IMR-90 (cell line): ENCODE results near the gene AVPI1. TPM values are rescaled to one million over a fixed set of nuclear protein-coding genes. Genes with fewer than 3 reads are reported as not detected.

ENCODE experiments used
- ATAC-seq: fragments of 200-7000 bp; cut with Tn5 transposase; 2 replicates; pipeline ENCODE4 v1.9.1; 2020; ENCODE audit warnings: low read depth, mild to moderate bottlenecking, moderate library complexity
- BruUV-seq: library from RNA; stranded (reverse); fragments of 400-500 nt; replicated peaks from 2 replicates; lab custom pipeline; 2021; lab: Mats Ljungman, UMichigan
- CTCF ChIA-PET: fragments of 300-600 bp; formaldehyde crosslinking; extraction: SDS; loops from one replicate; lab custom pipeline; 2021; ENCODE audit warnings: antibody characterized with exemption; lab: Yijun Ruan, JAX
- POLR2A ChIA-PET: fragments of 300-600 bp; sonication (Branson Sonifier 250); formaldehyde crosslinking; loops from one replicate; lab custom pipeline; 2022; ENCODE audit warnings: antibody characterized with exemption; ENCODE audit not compliant: unreplicated experiment; lab: Charles Lee
- DNase-seq: peaks from one replicate; pipeline ENCODE4 v3.0.0; 2013
- H2AFZ ChIP-seq: replicated peaks from 2 replicates; pipeline ENCODE3; 2013; ENCODE audit warnings: low read length, mild to moderate bottlenecking; ENCODE audit not compliant: poor library complexity
- H2AK5ac ChIP-seq: 2 replicates; pipeline ENCODE4 v1.6.1; 2013; ENCODE audit warnings: low read depth, low read length, inconsistent platforms
- H2AK9ac ChIP-seq: replicated peaks from 2 replicates; pipeline ENCODE3; 2013; ENCODE audit warnings: mild to moderate bottlenecking, low read depth, low read length, moderate library complexity; ENCODE audit not compliant: poor library complexity
- H2BK120ac ChIP-seq: 2 replicates; pipeline ENCODE4 v1.6.1; 2013; ENCODE audit warnings: low read depth, low read length, inconsistent platforms
- H2BK15ac ChIP-seq: 3 replicates; pipeline ENCODE4 v1.6.1; 2013; ENCODE audit warnings: low read depth, low read length, inconsistent platforms
- H2BK20ac ChIP-seq: 2 replicates; pipeline ENCODE4 v1.6.1; 2013; ENCODE audit warnings: low read depth, mild to moderate bottlenecking, inconsistent platforms, low read length, moderate library complexity
- H2BK5ac ChIP-seq: 2 replicates; pipeline ENCODE4 v1.6.1; 2013; ENCODE audit warnings: mild to moderate bottlenecking, low read depth, low read length, inconsistent platforms; ENCODE audit not compliant: poor library complexity, severe bottlenecking
- H3K14ac ChIP-seq: replicated peaks from 2 replicates; pipeline ENCODE4 v1.6.1; 2013; ENCODE audit warnings: low read depth, low read length, inconsistent platforms
- H3K18ac ChIP-seq: 2 replicates; pipeline ENCODE4 v1.6.1; 2013; ENCODE audit warnings: low read depth, low read length, control low read depth
- H3K23ac ChIP-seq: 2 replicates; pipeline ENCODE4 v1.6.1; 2013; ENCODE audit warnings: low read depth, low read length, inconsistent platforms
- H3K27ac ChIP-seq: 2 replicates; pipeline ENCODE4 v1.5.1; 2013; ENCODE audit warnings: mild to moderate bottlenecking, control low read depth, low read length; ENCODE audit not compliant: insufficient read depth
- H3K27me3 ChIP-seq: 2 replicates; pipeline ENCODE4 v1.6.1; 2013; ENCODE audit warnings: low read length; ENCODE audit not compliant: control insufficient read depth, insufficient read depth
- H3K36me3 ChIP-seq: 2 replicates; pipeline ENCODE4 v1.6.1; 2013; ENCODE audit warnings: low read length, mixed read lengths; ENCODE audit not compliant: control insufficient read depth, insufficient read depth
- H3K4ac ChIP-seq: 2 replicates; pipeline ENCODE4 v1.6.1; 2013; ENCODE audit warnings: low read depth, low read length, inconsistent platforms
- H3K4me1 ChIP-seq: 2 replicates; pipeline ENCODE4 v1.6.1; 2013; ENCODE audit warnings: low read length, mixed read lengths; ENCODE audit not compliant: control insufficient read depth, insufficient read depth
- H3K4me2 ChIP-seq: 2 replicates; pipeline ENCODE4 v1.6.1; 2013; ENCODE audit warnings: low read depth, mild to moderate bottlenecking, control low read depth, low read length, moderate library complexity
- H3K4me3 ChIP-seq: 2 replicates; pipeline ENCODE4 v1.5.1; 2013; ENCODE audit warnings: low read depth, mild to moderate bottlenecking, control low read depth, low read length, moderate library complexity; ENCODE audit not compliant: insufficient read depth
- H3K56ac ChIP-seq: 2 replicates; pipeline ENCODE4 v1.6.1; 2013; ENCODE audit warnings: low read length, inconsistent platforms; ENCODE audit not compliant: insufficient read depth; ENCODE audit errors: extremely low read depth
- H3K79me1 ChIP-seq, 2 experiments: 2 replicates each; pipeline ENCODE4 v1.6.1; 2013; ENCODE audit warnings: low read length in 2 of 2, inconsistent platforms in 1 of 2, low read depth in 1 of 2
- H3K9ac ChIP-seq: 2 replicates; pipeline ENCODE4 v1.6.1; 2013; ENCODE audit warnings: low read depth, low read length, control low read depth
- H3K9me1 ChIP-seq: 2 replicates; pipeline ENCODE4 v1.6.1; 2013; ENCODE audit warnings: low read length, inconsistent platforms; ENCODE audit not compliant: insufficient read depth
- H3K9me3 ChIP-seq: 2 replicates; pipeline ENCODE4 v1.6.1; 2013; ENCODE audit warnings: low read length; ENCODE audit not compliant: control insufficient read depth, insufficient read depth
- H4K20me1 ChIP-seq: 2 replicates; pipeline ENCODE4 v1.6.1; 2013; ENCODE audit warnings: low read length, inconsistent platforms; ENCODE audit not compliant: insufficient read depth
- H4K5ac ChIP-seq: 2 replicates; pipeline ENCODE4 v1.6.1; 2013; ENCODE audit warnings: mild to moderate bottlenecking, low read depth, low read length, control low read depth
- H4K8ac ChIP-seq, 2 experiments: 2 replicates each; pipeline ENCODE4 v1.6.1; 2013; ENCODE audit warnings: low read depth in 2 of 2, low read length in 2 of 2, control low read depth in 1 of 2, inconsistent platforms in 1 of 2
- H4K91ac ChIP-seq: 2 replicates; pipeline ENCODE4 v1.6.1; 2013; ENCODE audit warnings: low read depth, low read length, inconsistent platforms; ENCODE audit not compliant: insufficient read depth
- BHLHE40 ChIP-seq: fragments of 150-350 bp; IDR thresholded peaks from 2 replicates; pipeline ENCODE4 v1.6.1; 2016; ENCODE audit warnings: mild to moderate bottlenecking, low read depth, low read length
- CEBPB ChIP-seq: IDR thresholded peaks from 2 replicates; pipeline ENCODE4 v1.6.1; 2012; ENCODE audit warnings: low read depth, low read length, improper control_type of control experiment
- CHD1 ChIP-seq: IDR thresholded peaks from 2 replicates; pipeline ENCODE4 v1.6.1; 2012; ENCODE audit warnings: low read depth, low read length, improper control_type of control experiment
- CTCF ChIP-seq: conservative IDR thresholded peaks from 2 replicates; pipeline ENCODE4 v1.5.1; 2012; ENCODE audit warnings: mild to moderate bottlenecking, low read depth, low read length, improper control_type of control experiment
- ELK1 ChIP-seq: fragments of 150-350 bp; IDR thresholded peaks from 2 replicates; pipeline ENCODE4 v1.6.1; 2016; ENCODE audit warnings: low read depth, mild to moderate bottlenecking, low read length, moderate library complexity, borderline replicate concordance
- FOS ChIP-seq: fragments of 150-350 bp; IDR thresholded peaks from 2 replicates; pipeline ENCODE4 v1.6.1; 2016; ENCODE audit warnings: low read depth, low read length
- MAFK ChIP-seq: IDR thresholded peaks from 2 replicates; pipeline ENCODE4 v1.6.1; 2012; ENCODE audit warnings: low read depth, low read length, improper control_type of control experiment
- MAZ ChIP-seq: IDR thresholded peaks from 2 replicates; pipeline ENCODE4 v1.6.1; 2012; ENCODE audit warnings: low read depth, mild to moderate bottlenecking, low read length, improper control_type of control experiment, moderate library complexity, borderline replicate concordance
- MXI1 ChIP-seq: IDR thresholded peaks from 2 replicates; pipeline ENCODE4 v1.6.1; 2012; ENCODE audit warnings: low read depth, mild to moderate bottlenecking, low read length, moderate library complexity, borderline replicate concordance
- NFE2L2 ChIP-seq: fragments of 150-350 bp; IDR thresholded peaks from 2 replicates; pipeline ENCODE4 v1.6.1; 2016; ENCODE audit warnings: low read depth, mild to moderate bottlenecking, low read length
- POLR2A ChIP-seq: IDR thresholded peaks from 2 replicates; pipeline ENCODE4 v1.6.1; 2012; ENCODE audit warnings: mild to moderate bottlenecking, low read depth, low read length
- RAD21 ChIP-seq: IDR thresholded peaks from 2 replicates; pipeline ENCODE4 v1.6.1; 2012; ENCODE audit warnings: low read length, improper control_type of control experiment
- RCOR1 ChIP-seq: IDR thresholded peaks from 2 replicates; pipeline ENCODE4 v1.6.1; 2012; ENCODE audit warnings: mild to moderate bottlenecking, low read length, improper control_type of control experiment; ENCODE audit not compliant: insufficient replicate concordance
- RFX5 ChIP-seq: IDR thresholded peaks from 2 replicates; pipeline ENCODE4 v1.8.0; 2012; ENCODE audit warnings: low read depth, mild to moderate bottlenecking, low read length, moderate library complexity
- SMC3 ChIP-seq: fragments of 150-350 bp; IDR thresholded peaks from 2 replicates; pipeline ENCODE4 v1.6.1; 2016; ENCODE audit warnings: low read depth, mild to moderate bottlenecking, antibody characterized with exemption, low read length, moderate library complexity
- USF2 ChIP-seq: fragments of 150-350 bp; IDR thresholded peaks from 2 replicates; pipeline ENCODE4 v1.6.1; 2017; ENCODE audit warnings: mild to moderate bottlenecking, antibody characterized with exemption, low read length, low read depth
- WGBS, 2 experiments: methylation state at CpG; one replicate each; pipeline versions ENCODE4 v1.1.5 to v1.1.7; 2013; ENCODE audit warnings: missing lambda C conversion rate in 2 of 2; ENCODE audit not compliant: insufficient read length in 1 of 2; ENCODE audit errors: extremely low coverage in 2 of 2; 5-methylcytosine and 5-hydroxymethylcytosine counted together
- dilution Hi-C: fragments of 300-500 bp; cut with HindIII; formaldehyde crosslinking; loops from one replicate; pipeline ENCODE4 v1.14.3; 2018; ENCODE audit warnings: low sequenced_read_pairs; ENCODE audit not compliant: unreplicated experiment
- in situ Hi-C: fragments of 300-500 bp; cut with MboI; formaldehyde crosslinking; loops from 3 replicates; pipeline ENCODE4 v1.14.3; 2019; ENCODE audit warnings: low sequenced_read_pairs, inconsistent platforms, mixed read lengths
- intact Hi-C: fragments of 100-400 bp; cut with micrococcal nuclease; formaldehyde crosslinking; loops from 2 replicates; pipeline ENCODE4 v1.10.0; 2022
- polyA plus RNA-seq, 3 experiments: library from polyadenylated mRNA; depleted of rRNA; stranded (reverse); fragments of >200 nt; gene quantifications; 2 replicates each; pipeline ENCODE4 v1.2.3, GENCODE V29; 2012; ENCODE audit warnings: low replicate concordance in 1 of 3
- total RNA-seq: library from RNA; depleted of rRNA; stranded (reverse); fragments of >200 nt; gene quantifications from 2 replicates; pipeline ENCODE4 v1.2.3, GENCODE V29; 2012

Gene AVPI1
- total and polyA plus RNA-seq, 2 of the 4 experiments (the other 2 are of a cell fraction), result 26.7 to 29.8 TPM

- Histone ChIP-seq H3K9me3 (no peaks in the 10 kb centered on the region), H3K4me3 (no peak overlapping the region), H4K91ac (no peak overlapping the region), H3K79me1 (peaks cover 8 to 16% of the 10 kb centered on the region in 2 experiments), H4K5ac (no peak overlapping the region), H2AK9ac (no peak overlapping the region), H3K27ac (no peak overlapping the region), H2AFZ (no peak overlapping the region), H3K4ac (no peak overlapping the region), H3K18ac (no peak overlapping the region), H3K36me3 (peaks cover 50% of the 10 kb centered on the region), H3K23ac (no peak overlapping the region), H2BK20ac (no peak overlapping the region), H2BK15ac (no peak overlapping the region), H2BK5ac (no peak overlapping the region), H3K9ac (no peak overlapping the region), H2BK120ac (no peak overlapping the region), H4K20me1 (no peaks in the 10 kb centered on the region), H4K8ac (no peak overlapping the region), H3K4me1 (no peaks in the 10 kb centered on the region), H3K9me1 (no peaks in the 10 kb centered on the region), H3K27me3 (no peaks in the 10 kb centered on the region), H3K14ac (no peak overlapping the region), H2AK5ac (no peak overlapping the region), H3K56ac (no peak overlapping the region), H3K4me2 (no peak overlapping the region)
- WGBS, 2 experiments, result 97% methylated on average over 3 of the region's 7 CpGs; no CpG with 5 or more reads in 1 of the 2 experiments
- no peak for DNase-seq
- in situ Hi-C loops, result no loop called here
- BruUV-seq, result no TSS peak
- TF ChIP-seq CHD1, result no peak
- no peak for TF ChIP-seq MXI1
- TF ChIP-seq ELK1, result no peak
- no peak for TF ChIP-seq BHLHE40
- TF ChIP-seq POLR2A, result no peak
- no peak for TF ChIP-seq RCOR1
- no peak for TF ChIP-seq CTCF
- TF ChIP-seq NFE2L2, result no peak
- no peak for TF ChIP-seq MAZ
- no peak for TF ChIP-seq RAD21
- TF ChIP-seq CEBPB, result no peak
- TF ChIP-seq MAFK, result no peak
- TF ChIP-seq SMC3, result no peak
- TF ChIP-seq USF2, result no peak
- TF ChIP-seq FOS, result no peak
- TF ChIP-seq RFX5, result no peak
- ChIA-PET POLR2A (no interaction called here), CTCF (no interaction called here)
- intact Hi-C loops, result no loop called here
- no peak for ATAC-seq
- dilution Hi-C loops, result no loop called here
Observed at GRCh38 chr10:97666992-97667391, 20.0 kb downstream of the AVPI1 start.
